Chondrocyte (in vitro differentiated cells): Measurements from ENCODE around the gene UBE2U. TPM values are rescaled to one million over a fixed set of nuclear protein-coding genes. Genes with fewer than 3 reads are reported as not detected.

Source experiments
- DNase-seq: peaks from one replicate; pipeline ENCODE4 v3.0.0; 2021; ENCODE audit warnings: mixed read lengths, low spot score
- H3K27ac Mint-ChIP-seq: one replicate; pipeline ENCODE4 v1.8.0; 2021; ENCODE audit warnings: mild to moderate bottlenecking, moderate library complexity, mixed read lengths; ENCODE audit not compliant: unreplicated experiment
- H3K27me3 Mint-ChIP-seq: 2 replicates; pipeline ENCODE4 v1.8.0; 2021; ENCODE audit warnings: low read depth, mixed read lengths
- H3K36me3 Mint-ChIP-seq: 2 replicates; pipeline ENCODE4 v1.8.0; 2021; ENCODE audit warnings: low read depth, mixed read lengths
- H3K4me1 Mint-ChIP-seq: 2 replicates; pipeline ENCODE4 v1.8.0; 2021; ENCODE audit warnings: low read depth, mild to moderate bottlenecking, mixed read lengths
- H3K4me3 Mint-ChIP-seq: one replicate; pipeline ENCODE4 v1.8.0; 2021; ENCODE audit warnings: mild to moderate bottlenecking, moderate library complexity, mixed read lengths; ENCODE audit not compliant: unreplicated experiment
- H3K9me3 Mint-ChIP-seq: 2 replicates; pipeline ENCODE4 v1.8.0; 2021; ENCODE audit warnings: low read depth, mixed read lengths
- total RNA-seq: library from RNA; stranded (reverse); gene quantifications from 3 replicates; pipeline ENCODE4 v1.2.1, GENCODE V29; 2021
- TF ChIP-seq, protein P1 (sequence below): fragments of 200-600 bp; sonication (generic); IDR thresholded peaks from 2 replicates; pipeline ENCODE4 v1.5.0; 2021; ENCODE audit warnings: antibody characterized with exemption, mild to moderate bottlenecking, moderate library complexity

UBE2U gene
- total RNA-seq, 1 donor from 2014 or later: 0.27 TPM

DNA sequence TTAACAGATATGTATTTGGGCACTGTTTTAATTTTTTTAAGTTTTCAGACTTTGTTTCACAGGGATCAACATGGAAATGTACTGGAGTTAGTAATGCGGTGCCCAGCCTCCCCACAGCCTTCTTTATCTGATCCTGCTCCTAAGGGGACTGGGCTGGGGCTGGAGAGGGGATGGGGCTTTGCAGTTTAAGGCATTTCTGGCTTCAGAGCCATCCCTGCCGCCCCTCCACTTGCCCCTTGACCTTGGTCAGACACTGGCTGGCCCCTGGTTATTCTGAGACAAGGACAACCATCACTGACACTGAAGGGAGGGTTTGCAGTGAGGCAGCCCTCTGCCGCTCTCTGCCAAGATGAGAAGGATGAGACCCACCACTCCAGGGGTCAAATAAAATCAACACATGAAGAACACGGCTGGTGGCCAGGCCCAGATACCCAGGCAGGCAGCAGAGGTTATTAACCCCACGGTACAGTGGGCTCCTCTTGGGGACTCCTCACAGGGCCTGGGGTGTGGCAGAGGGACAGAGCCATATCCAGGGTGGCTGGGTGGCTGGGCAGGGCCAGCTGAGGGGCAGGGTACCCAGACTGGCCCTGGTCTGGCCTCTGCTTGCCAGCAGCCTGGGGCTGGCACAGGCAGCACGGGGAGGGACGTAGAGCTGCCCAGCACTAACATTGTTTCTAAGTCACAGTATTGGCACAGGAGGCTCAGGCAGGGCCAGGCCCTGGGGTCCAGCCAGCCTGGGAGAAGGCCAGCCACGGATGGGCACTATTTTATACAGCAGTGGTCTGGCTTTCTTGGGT is 7.2 kb upstream of the UBE2U start:
- Mint-ChIP-seq H3K4me3 (no peak overlapping the region), H3K27ac (no peak overlapping the region), H3K4me1 (peaks cover 25% of the 10 kb centered on the region), H3K36me3 (no peaks in the 10 kb centered on the region), H3K9me3 (no peaks in the 10 kb centered on the region), H3K27me3 (no peaks in the 10 kb centered on the region)
- no peak for DNase-seq
- TF ChIP-seq, protein P1, sequence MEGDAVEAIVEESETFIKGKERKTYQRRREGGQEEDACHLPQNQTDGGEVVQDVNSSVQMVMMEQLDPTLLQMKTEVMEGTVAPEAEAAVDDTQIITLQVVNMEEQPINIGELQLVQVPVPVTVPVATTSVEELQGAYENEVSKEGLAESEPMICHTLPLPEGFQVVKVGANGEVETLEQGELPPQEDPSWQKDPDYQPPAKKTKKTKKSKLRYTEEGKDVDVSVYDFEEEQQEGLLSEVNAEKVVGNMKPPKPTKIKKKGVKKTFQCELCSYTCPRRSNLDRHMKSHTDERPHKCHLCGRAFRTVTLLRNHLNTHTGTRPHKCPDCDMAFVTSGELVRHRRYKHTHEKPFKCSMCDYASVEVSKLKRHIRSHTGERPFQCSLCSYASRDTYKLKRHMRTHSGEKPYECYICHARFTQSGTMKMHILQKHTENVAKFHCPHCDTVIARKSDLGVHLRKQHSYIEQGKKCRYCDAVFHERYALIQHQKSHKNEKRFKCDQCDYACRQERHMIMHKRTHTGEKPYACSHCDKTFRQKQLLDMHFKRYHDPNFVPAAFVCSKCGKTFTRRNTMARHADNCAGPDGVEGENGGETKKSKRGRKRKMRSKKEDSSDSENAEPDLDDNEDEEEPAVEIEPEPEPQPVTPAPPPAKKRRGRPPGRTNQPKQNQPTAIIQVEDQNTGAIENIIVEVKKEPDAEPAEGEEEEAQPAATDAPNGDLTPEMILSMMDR: no peak

DNA sequence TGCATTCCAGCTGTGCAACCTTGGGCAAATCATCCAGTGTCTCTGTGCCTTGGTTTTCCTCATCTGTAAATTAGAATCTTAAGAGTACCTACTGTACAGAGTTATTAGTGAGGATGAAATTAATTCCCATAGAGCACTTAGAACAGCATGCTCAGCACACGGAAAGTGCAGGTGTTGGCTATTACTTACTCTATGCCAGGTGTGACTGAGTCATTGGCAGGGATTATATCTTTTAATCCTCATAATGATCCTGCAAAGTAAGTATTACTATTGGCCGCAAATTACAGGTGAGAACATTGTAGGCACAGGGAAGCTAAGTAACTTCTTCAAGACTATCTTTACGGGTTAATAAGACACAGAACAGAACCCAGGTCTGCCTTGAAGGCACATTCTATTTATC is 6.3 kb upstream of the UBE2U start:
- Mint-ChIP-seq H3K36me3 (no peaks in the 10 kb centered on the region), H3K4me1 (peaks cover 25% of the 10 kb centered on the region), H3K9me3 (no peaks in the 10 kb centered on the region), H3K4me3 (no peak overlapping the region), H3K27me3 (no peaks in the 10 kb centered on the region), H3K27ac (no peak overlapping the region)
- TF ChIP-seq, protein P1: no peak
- DNase-seq: no peak

DNA sequence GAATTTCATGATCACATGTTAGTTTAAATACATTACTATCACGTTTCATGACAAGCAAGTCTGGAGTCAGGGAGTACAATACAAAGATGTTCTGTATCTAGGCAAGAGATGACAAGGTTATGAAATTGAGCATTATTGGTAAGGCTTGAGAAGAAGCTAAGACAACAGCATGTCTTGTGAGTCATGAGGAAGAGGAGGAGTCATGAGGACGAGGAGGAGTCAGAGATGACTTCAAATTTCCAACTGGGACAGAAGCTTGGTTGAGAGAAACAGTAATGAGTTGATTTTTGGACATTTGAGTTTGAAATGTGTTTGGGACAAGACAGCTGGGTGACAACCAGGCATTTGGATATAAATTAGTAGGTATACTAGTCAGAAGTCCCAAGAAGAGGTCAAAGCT is 4.3 kb upstream of the UBE2U start:
- no peak for DNase-seq
- Mint-ChIP-seq H3K4me3 (no peak overlapping the region), H3K4me1 (peaks cover 19% of the 10 kb centered on the region), H3K9me3 (no peaks in the 10 kb centered on the region), H3K36me3 (no peaks in the 10 kb centered on the region), H3K27me3 (no peaks in the 10 kb centered on the region), H3K27ac (no peak overlapping the region)
- TF ChIP-seq, protein P1: no peak

DNA sequence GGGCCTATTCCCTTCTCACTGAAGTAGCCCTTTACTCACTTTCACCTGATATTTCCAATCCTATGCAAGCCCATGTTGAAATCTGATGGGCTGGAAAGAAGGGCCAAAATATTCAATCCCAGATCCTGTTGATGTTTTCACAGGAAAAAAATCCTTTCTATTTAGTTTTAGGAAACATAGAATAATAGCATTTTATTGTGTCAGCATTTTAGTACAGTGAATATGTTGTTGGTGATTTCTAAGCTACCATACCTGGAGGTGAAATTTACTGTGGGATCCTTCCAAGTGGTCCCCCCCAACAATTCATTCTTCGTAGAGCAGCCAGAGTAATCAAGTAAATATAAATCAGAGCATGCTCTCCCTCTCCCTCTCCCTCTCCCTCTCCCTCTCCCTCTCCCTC is 3.4 kb upstream of the UBE2U start:
- peaks cover 10% of the 10 kb centered on the region for H3K4me1 Mint-ChIP-seq
- TF ChIP-seq, protein P1: no peak
- no peaks in the 10 kb centered on the region for H3K9me3 Mint-ChIP-seq
- no peak overlapping the region for H3K4me3 Mint-ChIP-seq
- H3K36me3 Mint-ChIP-seq: no peaks in the 10 kb centered on the region
- H3K27ac Mint-ChIP-seq: no peak overlapping the region
- no peaks in the 10 kb centered on the region for H3K27me3 Mint-ChIP-seq
- no peak for DNase-seq

DNA sequence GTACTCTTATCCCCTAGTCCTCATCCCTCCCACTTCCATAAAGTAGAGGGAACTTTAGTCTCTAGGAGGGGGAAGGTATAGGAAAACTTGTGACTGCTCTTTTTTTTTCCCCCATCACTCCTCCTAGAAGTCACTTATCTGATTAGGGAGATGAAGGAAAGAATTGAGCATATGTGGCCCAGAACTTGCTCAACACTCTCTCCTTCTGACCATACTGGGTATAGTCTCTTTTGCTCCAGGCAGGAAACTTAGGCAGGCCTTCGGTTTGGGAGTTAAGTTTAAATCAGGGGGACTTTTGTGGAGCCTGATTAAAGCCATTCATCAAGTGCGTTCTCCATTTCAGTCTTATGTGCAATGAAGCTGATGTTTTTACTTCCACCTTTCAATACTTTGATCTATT is 5.8 kb downstream of the UBE2U start:
- no peak overlapping the region for H3K27ac Mint-ChIP-seq
- DNase-seq: no peak
- no peaks in the 10 kb centered on the region for H3K36me3 Mint-ChIP-seq
- TF ChIP-seq, protein P1: peak; percentile 25
- H3K9me3 Mint-ChIP-seq: no peaks in the 10 kb centered on the region
- H3K4me3 Mint-ChIP-seq: no peak overlapping the region
- no peaks in the 10 kb centered on the region for H3K27me3 Mint-ChIP-seq
- H3K4me1 Mint-ChIP-seq: peaks cover 10% of the 10 kb centered on the region
